HepG2 (cell line): ENCODE measurements around the gene GPR176. TPM values are rescaled to one million over a fixed set of nuclear protein-coding genes. Genes with fewer than 3 reads are reported as not detected.
A peak's percentile ranks its signal among the peaks of the same experiment; 100 is the strongest.

Experiments
- HNF1A ChIP-seq, 2 experiments: sonication (generic) in 1 of 2; formaldehyde crosslinking in 1 of 2; IDR thresholded peaks; 2 replicates each; pipeline versions ENCODE4 v1.4.0 to v1.6.1; 2016 to 2020; ENCODE audit warnings: borderline replicate concordance in 1 of 2, low read depth in 1 of 2, mild to moderate bottlenecking in 1 of 2, missing genetic modification reagents in 1 of 2
- PAXIP1 ChIP-seq: sonication (generic); formaldehyde crosslinking; conservative IDR thresholded peaks from 2 replicates; pipeline ENCODE4 v1.4.0; 2020; ENCODE audit warnings: mild to moderate bottlenecking, missing genetic modification reagents, moderate library complexity
- TBL1XR1 ChIP-seq: fragments of 150-350 bp; IDR thresholded peaks from 2 replicates; pipeline ENCODE4 v1.6.1; 2014; ENCODE audit warnings: borderline replicate concordance, low read length; ENCODE audit not compliant: partially characterized antibody
- TCF12 ChIP-seq, 2 experiments: fragments of 450-650 bp in 1 of 2; sonication (generic) in 1 of 2; formaldehyde crosslinking in 1 of 2; IDR thresholded peaks; 2 replicates each; pipeline versions ENCODE4 v1.6.1 to v1.8.0; 2017 to 2022; ENCODE audit warnings: antibody characterized with exemption in 1 of 2, mild to moderate bottlenecking in 1 of 2, missing genetic modification reagents in 1 of 2, moderate library complexity in 1 of 2
- TEAD3 ChIP-seq: optimal IDR thresholded peaks from 2 replicates; pipeline ENCODE3; 2016; ENCODE audit warnings: borderline replicate concordance
- TMF1 ChIP-seq: sonication (generic); formaldehyde crosslinking; IDR thresholded peaks from 2 replicates; pipeline ENCODE4 v1.8.1; 2022; ENCODE audit warnings: low read depth, missing genetic modification reagents
- YEATS4 ChIP-seq: sonication (generic); formaldehyde crosslinking; IDR thresholded peaks from 2 replicates; pipeline ENCODE4 v1.4.0; 2020; ENCODE audit warnings: missing genetic modification reagents, borderline replicate concordance
- ZNF292 ChIP-seq: sonication (generic); formaldehyde crosslinking; IDR thresholded peaks from 2 replicates; pipeline ENCODE4 v1.8.1; 2022; ENCODE audit warnings: mild to moderate bottlenecking, low read depth, missing genetic modification reagents, borderline replicate concordance
- ZNF414 ChIP-seq: sonication (generic); formaldehyde crosslinking; IDR thresholded peaks from 2 replicates; pipeline ENCODE4 v1.5.0; 2020; ENCODE audit warnings: missing genetic modification reagents
- ZNF430 ChIP-seq: sonication (generic); formaldehyde crosslinking; IDR thresholded peaks from 2 replicates; pipeline ENCODE4 v1.9.0; 2021; ENCODE audit warnings: mild to moderate bottlenecking, missing genetic modification reagents
- ZNF605 ChIP-seq: sonication (generic); formaldehyde crosslinking; IDR thresholded peaks from 2 replicates; pipeline ENCODE4 v1.8.0; 2022; ENCODE audit warnings: mild to moderate bottlenecking, missing genetic modification reagents
- ZSCAN31 ChIP-seq: sonication (generic); formaldehyde crosslinking; IDR thresholded peaks from 2 replicates; pipeline ENCODE4 v1.5.0; 2020; ENCODE audit warnings: low read depth, mild to moderate bottlenecking, missing genetic modification reagents
- polyA plus RNA-seq, 8 experiments: library from polyadenylated mRNA; depleted of rRNA in 3 of 8; stranded (reverse) in 7 of 8; unstranded in 1 of 8; fragments of >200 nt; fragmentation: Illumina TruSeq in 4 of 8; extraction: Trizol in 4 of 8; gene quantifications; 2 replicates each; pipeline versions ENCODE4 v1.2.1 to v1.2.3, GENCODE V29; 2011 to 2016; ENCODE audit warnings: low read depth in 4 of 8, missing spikeins in 1 of 8, mixed read lengths in 1 of 8; ENCODE audit not compliant: insufficient read depth in 1 of 8
- total RNA-seq, 5 experiments: library from RNA; depleted of rRNA; stranded (reverse); fragments of >200 nt; fragmentation: Illumina TruSeq; extraction: Trizol; gene quantifications; 2 replicates each; pipeline ENCODE4 v1.2.3, GENCODE V29; 2016; ENCODE audit warnings: low read depth in 1 of 5
- TF ChIP-seq, protein P1 (sequence below): sonication (generic); formaldehyde crosslinking; IDR thresholded peaks from 2 replicates; pipeline ENCODE4 v1.8.1; 2022; ENCODE audit warnings: low read depth, mild to moderate bottlenecking, missing genetic modification reagents

Gene GPR176
- total and polyA plus RNA-seq, 2 of the 13 experiments (the other 11 are each of a cell fraction or from before 2014, with no cell fraction given): 0.11 to 0.20 TPM

DNA sequence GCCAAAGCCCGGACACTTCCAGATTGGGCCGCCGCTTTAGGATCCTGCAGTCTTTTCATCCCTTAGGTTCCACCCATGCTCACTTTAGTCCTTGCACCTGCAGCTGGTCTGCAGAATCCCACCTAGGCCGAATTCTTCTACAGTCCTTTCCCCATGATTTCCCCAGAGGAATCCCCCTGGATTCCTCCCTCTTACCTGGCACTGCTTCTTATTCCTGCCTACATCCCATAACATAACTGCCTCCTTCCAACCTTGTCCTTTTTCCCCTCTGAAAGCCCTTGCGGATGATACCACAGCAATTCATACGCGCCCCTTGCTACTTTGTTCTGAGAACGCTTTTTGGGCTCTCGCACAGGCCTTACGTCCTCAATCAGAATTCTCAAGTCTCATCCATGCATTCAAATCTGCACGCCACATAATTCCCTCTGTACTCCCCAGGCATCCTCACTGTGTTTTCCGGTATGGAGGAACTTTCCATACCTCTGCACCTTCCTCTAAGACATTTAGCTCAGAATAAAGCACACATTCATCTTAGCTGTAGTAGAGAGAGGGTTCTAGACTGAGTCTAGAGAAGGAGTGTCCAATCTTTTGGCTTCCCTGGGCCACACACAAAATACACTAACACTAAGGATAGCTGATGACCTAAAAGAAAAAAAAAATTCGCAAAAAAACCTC is 14.5 kb upstream of the GPR176 start (continued):
- TF ChIP-seq ZNF414 (CRISPR knock-in tag) (no peak), TCF12 (IDR thresholded peaks at IDR 0.05) (no peak), TCF12 (CRISPR knock-in tag; IDR thresholded peaks at IDR 0.05) (no peak), ZNF430 (CRISPR knock-in tag) (0 out of 2 replicates have a peak, but pooled peaks have one; percentile 59), ZNF605 (CRISPR knock-in tag) (peak; percentile 56; the same call in 1 of the 2 replicates), ZSCAN31 (CRISPR knock-in tag) (peak; percentile 27; the same call in 1 of the 2 replicates), TMF1 (CRISPR knock-in tag) (0 out of 2 replicates have a peak, but pooled peaks have one; percentile 11), ZNF292 (CRISPR knock-in tag) (0 out of 2 replicates have a peak, but pooled peaks have one; percentile 22), PAXIP1 (CRISPR knock-in tag) (no peak; the same call in 1 of the 2 replicates), YEATS4 (CRISPR knock-in tag) (0 out of 2 replicates have a peak, but pooled peaks have one; percentile 8), TEAD3 (CRISPR knock-in tag) (peak; percentile 28), TBL1XR1 (no peak), HNF1A (IDR thresholded peaks at IDR 0.05; ENCODE audit: low read depth) (no peak), HNF1A (CRISPR knock-in tag; IDR thresholded peaks at IDR 0.05; ENCODE audit: borderline replicate concordance) (no peak)
- TF ChIP-seq, protein P1, sequence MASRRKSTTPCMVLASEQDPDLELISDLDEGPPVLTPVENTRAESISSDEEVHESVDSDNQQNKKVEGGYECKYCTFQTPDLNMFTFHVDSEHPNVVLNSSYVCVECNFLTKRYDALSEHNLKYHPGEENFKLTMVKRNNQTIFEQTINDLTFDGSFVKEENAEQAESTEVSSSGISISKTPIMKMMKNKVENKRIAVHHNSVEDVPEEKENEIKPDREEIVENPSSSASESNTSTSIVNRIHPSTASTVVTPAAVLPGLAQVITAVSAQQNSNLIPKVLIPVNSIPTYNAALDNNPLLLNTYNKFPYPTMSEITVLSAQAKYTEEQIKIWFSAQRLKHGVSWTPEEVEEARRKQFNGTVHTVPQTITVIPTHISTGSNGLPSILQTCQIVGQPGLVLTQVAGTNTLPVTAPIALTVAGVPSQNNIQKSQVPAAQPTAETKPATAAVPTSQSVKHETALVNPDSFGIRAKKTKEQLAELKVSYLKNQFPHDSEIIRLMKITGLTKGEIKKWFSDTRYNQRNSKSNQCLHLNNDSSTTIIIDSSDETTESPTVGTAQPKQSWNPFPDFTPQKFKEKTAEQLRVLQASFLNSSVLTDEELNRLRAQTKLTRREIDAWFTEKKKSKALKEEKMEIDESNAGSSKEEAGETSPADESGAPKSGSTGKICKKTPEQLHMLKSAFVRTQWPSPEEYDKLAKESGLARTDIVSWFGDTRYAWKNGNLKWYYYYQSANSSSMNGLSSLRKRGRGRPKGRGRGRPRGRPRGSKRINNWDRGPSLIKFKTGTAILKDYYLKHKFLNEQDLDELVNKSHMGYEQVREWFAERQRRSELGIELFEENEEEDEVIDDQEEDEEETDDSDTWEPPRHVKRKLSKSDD: no peak
